Liver (tissue), 9 donors: ENCODE results near the gene LIFR. TPM values are rescaled to one million over a fixed set of nuclear protein-coding genes. Genes with fewer than 3 reads are reported as not detected.

ENCODE experiments used
- DNase-seq: peaks from one replicate; pipeline ENCODE4 v3.0.0-alpha.2; 2017; ENCODE audit warnings: low spot score
- H3K27ac ChIP-seq, 2 donors: one replicate each; pipeline ENCODE4 v1.7.0; 2013; ENCODE audit warnings: inconsistent platforms in 2 of 2, low read length in 2 of 2, control low read depth in 1 of 2, low read depth in 1 of 2, mild to moderate bottlenecking in 1 of 2
- H3K27me3 ChIP-seq, 4 donors: one replicate each; pipeline versions ENCODE4 v1.6.1 to v1.7.0; 2013; ENCODE audit warnings: low read length in 3 of 4, inconsistent platforms in 1 of 4, mild to moderate bottlenecking in 1 of 4, moderate library complexity in 1 of 4; ENCODE audit not compliant: control insufficient read depth in 4 of 4, insufficient read depth in 4 of 4
- H3K36me3 ChIP-seq, 4 donors: one replicate each; pipeline versions ENCODE4 v1.6.1 to v1.7.0; 2013; ENCODE audit warnings: low read length in 3 of 4, mild to moderate bottlenecking in 3 of 4, low read depth in 1 of 4, moderate library complexity in 1 of 4; ENCODE audit not compliant: control insufficient read depth in 4 of 4, insufficient read depth in 3 of 4
- H3K4me1 ChIP-seq, 4 donors: one replicate each; pipeline versions ENCODE4 v1.6.1 to v1.7.0; 2013; ENCODE audit warnings: low read length in 3 of 4, mild to moderate bottlenecking in 3 of 4, moderate library complexity in 1 of 4; ENCODE audit not compliant: control insufficient read depth in 4 of 4, insufficient read depth in 4 of 4
- H3K4me3 ChIP-seq, 3 donors: one replicate each; pipeline versions ENCODE4 v1.6.1 to v1.7.0; 2013; ENCODE audit warnings: low read length in 3 of 3, control low read depth in 1 of 3, low read depth in 1 of 3, mild to moderate bottlenecking in 1 of 3
- H3K9ac ChIP-seq, 2 donors: one replicate each; pipeline ENCODE4 v1.7.0; 2013; ENCODE audit warnings: low read length in 2 of 2, mild to moderate bottlenecking in 2 of 2, moderate library complexity in 2 of 2, control low read depth in 1 of 2, low read depth in 1 of 2
- H3K9me3 ChIP-seq, 4 donors: one replicate each; pipeline versions ENCODE4 v1.6.1 to v1.7.0; 2013; ENCODE audit warnings: low read length in 3 of 4; ENCODE audit not compliant: control insufficient read depth in 4 of 4
- EGR1 ChIP-seq, 2 donors: IDR thresholded peaks; 2 replicates each; pipeline ENCODE4 v1.6.1; 2016 to 2018; ENCODE audit warnings: antibody characterized with exemption in 2 of 2, low read depth in 2 of 2
- FOXA1 ChIP-seq: IDR thresholded peaks from 2 replicates; pipeline ENCODE4 v1.6.1; 2016; ENCODE audit warnings: antibody characterized with exemption
- FOXA2 ChIP-seq: IDR thresholded peaks from 2 replicates; pipeline ENCODE4 v1.6.1; 2016; ENCODE audit warnings: antibody characterized with exemption
- GABPA ChIP-seq, 2 donors: IDR thresholded peaks in 1 of 2; conservative IDR thresholded peaks in 1 of 2; 2 replicates each; pipeline ENCODE4 v1.6.1; 2016; ENCODE audit warnings: antibody characterized with exemption in 2 of 2, mild to moderate bottlenecking in 1 of 2, moderate library complexity in 1 of 2
- HNF4A ChIP-seq, 2 donors: conservative IDR thresholded peaks; 2 replicates each; pipeline ENCODE4 v1.6.1; 2016; ENCODE audit warnings: antibody characterized with exemption in 2 of 2, mild to moderate bottlenecking in 2 of 2
- HNF4G ChIP-seq: IDR thresholded peaks from 2 replicates; pipeline ENCODE4 v1.6.1; 2016; ENCODE audit warnings: antibody characterized with exemption
- JUND ChIP-seq, 2 donors: IDR thresholded peaks; 2 replicates each; pipeline ENCODE4 v1.6.1; 2016; ENCODE audit warnings: antibody characterized with exemption in 2 of 2
- RAD21 ChIP-seq, 2 donors: IDR thresholded peaks; 2 replicates each; pipeline ENCODE4 v1.6.1; 2016; ENCODE audit warnings: antibody characterized with exemption in 2 of 2, mild to moderate bottlenecking in 2 of 2
- RXRA ChIP-seq, 2 donors: IDR thresholded peaks; 2 replicates each; pipeline ENCODE4 v1.6.1; 2017 to 2018; ENCODE audit warnings: antibody characterized with exemption in 2 of 2, mild to moderate bottlenecking in 1 of 2
- SP1 ChIP-seq: IDR thresholded peaks from 2 replicates; pipeline ENCODE4 v1.6.1; 2018; ENCODE audit warnings: antibody characterized with exemption, mild to moderate bottlenecking
- TAF1 ChIP-seq: conservative IDR thresholded peaks from 2 replicates; pipeline ENCODE4 v1.6.1; 2016; ENCODE audit warnings: antibody characterized with exemption, mild to moderate bottlenecking
- YY1 ChIP-seq: IDR thresholded peaks from 2 replicates; pipeline ENCODE4 v1.6.1; 2016; ENCODE audit warnings: antibody characterized with exemption, mild to moderate bottlenecking
- WGBS: extraction: QIAGEN DNeasy Blood & Tissue Kit; methylation state at CpG from one replicate; pipeline ENCODE4 v1.1.7; 2013; 5-methylcytosine and 5-hydroxymethylcytosine counted together
- polyA plus RNA-seq, 2 donors: library from polyadenylated mRNA; stranded (reverse) in 1 of 2; unstranded in 1 of 2; fragments of 200-250 nt in 1 of 2; fragments of >200 nt in 1 of 2; fragmentation: Nextera tagmentation in 1 of 2; extraction: Ambion mirVana in 1 of 2; gene quantifications; one replicate each; pipeline versions ENCODE4 v1.2.1 to v1.2.3, GENCODE V29; 2013 to 2015
- total RNA-seq, 2 donors: library from RNA; depleted of rRNA; stranded (reverse); fragments of >200 nt; gene quantifications; one replicate each; pipeline ENCODE4 v1.2.3, GENCODE V29; 2014
- TF ChIP-seq, protein P1 (sequence below): fragments of 150-350 bp; IDR thresholded peaks from 2 replicates; pipeline ENCODE4 v1.5.1; 2017; ENCODE audit warnings: improper control_type of control experiment, low read depth, low read length; ENCODE audit not compliant: missing input control
- TF ChIP-seq, protein P2 (sequence below): IDR thresholded peaks from 2 replicates; pipeline ENCODE4 v1.6.1; 2016; ENCODE audit warnings: antibody characterized with exemption
- TF ChIP-seq, protein P3 (sequence below): IDR thresholded peaks from 2 replicates; pipeline ENCODE4 v1.6.1; 2016; ENCODE audit warnings: antibody characterized with exemption
- TF ChIP-seq, protein P4 (sequence below): IDR thresholded peaks from 2 replicates; pipeline ENCODE4 v1.6.1; 2016; ENCODE audit warnings: antibody characterized with exemption
- TF ChIP-seq, protein P5 (sequence below): IDR thresholded peaks from 2 replicates; pipeline ENCODE4 v1.6.1; 2016; ENCODE audit warnings: antibody characterized with exemption, mild to moderate bottlenecking
- donor health status: healthy.
- donor health status: healthy.
- donor health status: healthy.
- donor health status: healthy.
- donor health status: healthy.

LIFR gene
- total and polyA plus RNA-seq, 4 donors = 10.5 to 79.7 (median 32.8) TPM

DNA sequence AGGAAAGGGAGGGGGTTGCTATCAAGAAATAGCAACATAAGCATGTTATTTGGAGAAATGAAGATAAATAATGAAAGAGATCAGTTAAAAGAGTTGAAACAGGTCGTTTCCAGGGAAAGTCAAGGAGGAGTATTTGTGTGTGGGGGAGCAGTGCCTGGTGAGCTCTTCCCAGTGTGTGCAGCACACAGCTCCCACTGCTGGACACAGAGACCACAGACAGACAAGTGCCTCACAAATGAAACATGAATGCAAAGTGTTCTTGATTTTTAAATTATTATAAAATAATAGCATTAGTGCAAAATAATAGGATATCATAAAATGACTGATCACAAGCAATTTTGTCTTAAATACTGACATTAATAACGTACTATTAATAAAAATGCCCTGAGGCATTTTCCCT is 40.8 kb downstream of the LIFR start:
- H3K36me3 ChIP-seq = no peaks in the 10 kb centered on the region
- H3K9me3 ChIP-seq = peaks cover 0 to 3% (median under 1%) of the 10 kb centered on the region in 4 donors
- H3K27me3 ChIP-seq = no peaks in the 10 kb centered on the region
- WGBS = 59% methylated on average over 2 of the region's 2 CpGs
- TF ChIP-seq RAD21 (IDR thresholded peaks at IDR 0.05) = peak in 1 of 2 donors; percentile 31
- no peak for TF ChIP-seq FOXA1
- H3K4me1 ChIP-seq = no peaks in the 10 kb centered on the region
- H3K27ac ChIP-seq = no peak overlapping the region
- H3K9ac ChIP-seq = no peak overlapping the region
- H3K4me3 ChIP-seq = no peak overlapping the region
- DNase-seq = no peak

DNA sequence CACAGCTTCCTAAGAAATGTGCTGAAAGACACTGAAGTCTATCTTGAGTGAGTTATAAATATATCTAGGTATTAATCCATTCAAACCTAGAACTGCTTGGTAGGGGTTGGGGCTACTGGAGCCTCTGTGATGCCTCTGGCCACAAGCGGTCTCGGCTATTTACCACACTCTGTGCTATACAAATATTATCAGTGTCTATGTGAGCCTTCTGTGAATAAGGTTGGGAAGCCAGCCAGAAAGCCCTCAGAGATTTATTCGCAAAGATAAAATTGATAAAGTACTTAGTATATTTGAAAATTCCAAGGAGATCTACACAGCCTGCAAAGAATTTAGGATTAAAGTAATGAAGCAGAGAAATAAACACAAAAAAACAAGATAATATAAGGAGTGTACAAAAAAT is 41.4 kb downstream of the LIFR start:
- H3K27ac ChIP-seq = no peak overlapping the region
- no peak overlapping the region for H3K9ac ChIP-seq
- TF ChIP-seq, protein P1, sequence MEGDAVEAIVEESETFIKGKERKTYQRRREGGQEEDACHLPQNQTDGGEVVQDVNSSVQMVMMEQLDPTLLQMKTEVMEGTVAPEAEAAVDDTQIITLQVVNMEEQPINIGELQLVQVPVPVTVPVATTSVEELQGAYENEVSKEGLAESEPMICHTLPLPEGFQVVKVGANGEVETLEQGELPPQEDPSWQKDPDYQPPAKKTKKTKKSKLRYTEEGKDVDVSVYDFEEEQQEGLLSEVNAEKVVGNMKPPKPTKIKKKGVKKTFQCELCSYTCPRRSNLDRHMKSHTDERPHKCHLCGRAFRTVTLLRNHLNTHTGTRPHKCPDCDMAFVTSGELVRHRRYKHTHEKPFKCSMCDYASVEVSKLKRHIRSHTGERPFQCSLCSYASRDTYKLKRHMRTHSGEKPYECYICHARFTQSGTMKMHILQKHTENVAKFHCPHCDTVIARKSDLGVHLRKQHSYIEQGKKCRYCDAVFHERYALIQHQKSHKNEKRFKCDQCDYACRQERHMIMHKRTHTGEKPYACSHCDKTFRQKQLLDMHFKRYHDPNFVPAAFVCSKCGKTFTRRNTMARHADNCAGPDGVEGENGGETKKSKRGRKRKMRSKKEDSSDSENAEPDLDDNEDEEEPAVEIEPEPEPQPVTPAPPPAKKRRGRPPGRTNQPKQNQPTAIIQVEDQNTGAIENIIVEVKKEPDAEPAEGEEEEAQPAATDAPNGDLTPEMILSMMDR = no peak
- TF ChIP-seq, protein P2, sequence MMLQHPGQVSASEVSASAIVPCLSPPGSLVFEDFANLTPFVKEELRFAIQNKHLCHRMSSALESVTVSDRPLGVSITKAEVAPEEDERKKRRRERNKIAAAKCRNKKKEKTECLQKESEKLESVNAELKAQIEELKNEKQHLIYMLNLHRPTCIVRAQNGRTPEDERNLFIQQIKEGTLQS = no peak
- TF ChIP-seq, protein P3, sequence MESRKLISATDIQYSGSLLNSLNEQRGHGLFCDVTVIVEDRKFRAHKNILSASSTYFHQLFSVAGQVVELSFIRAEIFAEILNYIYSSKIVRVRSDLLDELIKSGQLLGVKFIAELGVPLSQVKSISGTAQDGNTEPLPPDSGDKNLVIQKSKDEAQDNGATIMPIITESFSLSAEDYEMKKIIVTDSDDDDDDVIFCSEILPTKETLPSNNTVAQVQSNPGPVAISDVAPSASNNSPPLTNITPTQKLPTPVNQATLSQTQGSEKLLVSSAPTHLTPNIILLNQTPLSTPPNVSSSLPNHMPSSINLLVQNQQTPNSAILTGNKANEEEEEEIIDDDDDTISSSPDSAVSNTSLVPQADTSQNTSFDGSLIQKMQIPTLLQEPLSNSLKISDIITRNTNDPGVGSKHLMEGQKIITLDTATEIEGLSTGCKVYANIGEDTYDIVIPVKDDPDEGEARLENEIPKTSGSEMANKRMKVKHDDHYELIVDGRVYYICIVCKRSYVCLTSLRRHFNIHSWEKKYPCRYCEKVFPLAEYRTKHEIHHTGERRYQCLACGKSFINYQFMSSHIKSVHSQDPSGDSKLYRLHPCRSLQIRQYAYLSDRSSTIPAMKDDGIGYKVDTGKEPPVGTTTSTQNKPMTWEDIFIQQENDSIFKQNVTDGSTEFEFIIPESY = no peak
- TF ChIP-seq EGR1 (IDR thresholded peaks at IDR 0.05; ENCODE audit: low read depth in 2 of 2) (no peak), TAF1 (no peak), FOXA2 (no peak), YY1 (no peak), HNF4A (conservative IDR thresholded peaks at IDR 0.05) (no peak)
- H3K4me3 ChIP-seq = no peak overlapping the region
- H3K9me3 ChIP-seq = peaks cover 0 to 2% (median 0%) of the 10 kb centered on the region in 4 donors
- no peak for DNase-seq
- no peaks in the 10 kb centered on the region for H3K27me3 ChIP-seq
- 91% methylated on average over 3 of the region's 3 CpGs for WGBS
- H3K36me3 ChIP-seq = no peaks in the 10 kb centered on the region
- H3K4me1 ChIP-seq = no peaks in the 10 kb centered on the region

DNA sequence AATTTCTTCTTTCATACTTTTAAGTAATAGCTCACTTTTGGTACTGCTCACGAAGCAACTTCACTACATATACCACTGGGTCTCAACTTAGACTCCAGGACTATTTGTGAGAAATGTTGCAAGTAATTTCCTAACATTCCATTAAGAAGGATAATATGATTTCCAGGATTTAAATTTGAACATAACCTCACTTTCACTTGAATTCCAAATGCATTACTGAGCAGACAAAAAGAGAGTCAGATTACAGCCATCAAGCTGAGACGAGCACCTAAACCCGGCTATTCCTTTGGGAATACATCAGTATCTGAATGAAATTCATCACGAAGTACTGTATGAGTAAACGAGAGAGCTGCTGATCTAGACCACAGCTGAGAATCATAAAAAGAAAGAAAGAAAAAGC is 47.3 kb downstream of the LIFR start:
- TF ChIP-seq JUND (IDR thresholded peaks at IDR 0.05) = no peak
- no peak for TF ChIP-seq RXRA (IDR thresholded peaks at IDR 0.05)
- TF ChIP-seq SP1 = no peak
- TF ChIP-seq, protein P4, sequence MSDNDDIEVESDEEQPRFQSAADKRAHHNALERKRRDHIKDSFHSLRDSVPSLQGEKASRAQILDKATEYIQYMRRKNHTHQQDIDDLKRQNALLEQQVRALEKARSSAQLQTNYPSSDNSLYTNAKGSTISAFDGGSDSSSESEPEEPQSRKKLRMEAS = no peak
- no peak for TF ChIP-seq FOXA1
- no peak for TF ChIP-seq FOXA2
- TF ChIP-seq HNF4A (conservative IDR thresholded peaks at IDR 0.05) = no peak
- TF ChIP-seq, protein P5, sequence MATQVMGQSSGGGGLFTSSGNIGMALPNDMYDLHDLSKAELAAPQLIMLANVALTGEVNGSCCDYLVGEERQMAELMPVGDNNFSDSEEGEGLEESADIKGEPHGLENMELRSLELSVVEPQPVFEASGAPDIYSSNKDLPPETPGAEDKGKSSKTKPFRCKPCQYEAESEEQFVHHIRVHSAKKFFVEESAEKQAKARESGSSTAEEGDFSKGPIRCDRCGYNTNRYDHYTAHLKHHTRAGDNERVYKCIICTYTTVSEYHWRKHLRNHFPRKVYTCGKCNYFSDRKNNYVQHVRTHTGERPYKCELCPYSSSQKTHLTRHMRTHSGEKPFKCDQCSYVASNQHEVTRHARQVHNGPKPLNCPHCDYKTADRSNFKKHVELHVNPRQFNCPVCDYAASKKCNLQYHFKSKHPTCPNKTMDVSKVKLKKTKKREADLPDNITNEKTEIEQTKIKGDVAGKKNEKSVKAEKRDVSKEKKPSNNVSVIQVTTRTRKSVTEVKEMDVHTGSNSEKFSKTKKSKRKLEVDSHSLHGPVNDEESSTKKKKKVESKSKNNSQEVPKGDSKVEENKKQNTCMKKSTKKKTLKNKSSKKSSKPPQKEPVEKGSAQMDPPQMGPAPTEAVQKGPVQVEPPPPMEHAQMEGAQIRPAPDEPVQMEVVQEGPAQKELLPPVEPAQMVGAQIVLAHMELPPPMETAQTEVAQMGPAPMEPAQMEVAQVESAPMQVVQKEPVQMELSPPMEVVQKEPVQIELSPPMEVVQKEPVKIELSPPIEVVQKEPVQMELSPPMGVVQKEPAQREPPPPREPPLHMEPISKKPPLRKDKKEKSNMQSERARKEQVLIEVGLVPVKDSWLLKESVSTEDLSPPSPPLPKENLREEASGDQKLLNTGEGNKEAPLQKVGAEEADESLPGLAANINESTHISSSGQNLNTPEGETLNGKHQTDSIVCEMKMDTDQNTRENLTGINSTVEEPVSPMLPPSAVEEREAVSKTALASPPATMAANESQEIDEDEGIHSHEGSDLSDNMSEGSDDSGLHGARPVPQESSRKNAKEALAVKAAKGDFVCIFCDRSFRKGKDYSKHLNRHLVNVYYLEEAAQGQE = no peak
- TF ChIP-seq YY1 = no peak
- no peak for TF ChIP-seq HNF4G
- TF ChIP-seq GABPA (IDR thresholded peaks at IDR 0.05 in 1 of 2, conservative IDR thresholded peaks at IDR 0.05 in 1 of 2) = no peak
- TF ChIP-seq RAD21 (IDR thresholded peaks at IDR 0.05) = no peak
- no peak for TF ChIP-seq TAF1
- H3K9me3 ChIP-seq = no peaks in the 10 kb centered on the region
- H3K9ac ChIP-seq = no peak overlapping the region
- H3K27ac ChIP-seq = no peak overlapping the region
- 83% methylated on average over 5 of the region's 5 CpGs for WGBS
- no peaks in the 10 kb centered on the region for H3K4me1 ChIP-seq
- no peak overlapping the region for H3K4me3 ChIP-seq
- H3K36me3 ChIP-seq = no peaks in the 10 kb centered on the region
- no peaks in the 10 kb centered on the region for H3K27me3 ChIP-seq
- no peak for DNase-seq
